DOHH2 (cell line): ENCODE measurements around the gene SLC35B2.
A peak's percentile ranks its signal among the peaks of the same experiment; 100 is the strongest.

Source experiments
- H3F3A ChIP-seq: fragments of 200-600 bp; sonication (generic), shearing (Covaris generic); 2 replicates; pipeline ENCODE4 v1.6.0; 2016; ENCODE audit warnings: antibody characterized with exemption, mild to moderate bottlenecking; ENCODE audit not compliant: control insufficient read depth, insufficient read depth
- H3K27ac ChIP-seq: fragments of 200-600 bp; sonication (generic); 2 replicates; pipeline ENCODE4 v1.5.1; 2014; ENCODE audit warnings: low read depth, mild to moderate bottlenecking, low read length, moderate library complexity
- H3K27me3 ChIP-seq: fragments of 200-600 bp; sonication (generic); 2 replicates; pipeline ENCODE4 v1.6.1; 2014; ENCODE audit warnings: mild to moderate bottlenecking, low read length, mixed read lengths; ENCODE audit not compliant: control insufficient read depth
- H3K36me3 ChIP-seq: fragments of 200-600 bp; sonication (generic); 2 replicates; pipeline ENCODE4 v1.6.1; 2014; ENCODE audit warnings: mild to moderate bottlenecking, low read length, moderate library complexity, mixed read lengths; ENCODE audit not compliant: control insufficient read depth
- H3K4me1 ChIP-seq: fragments of 200-600 bp; sonication (generic); 2 replicates; pipeline ENCODE4 v1.6.1; 2014; ENCODE audit warnings: mild to moderate bottlenecking, low read length, mixed read lengths; ENCODE audit not compliant: control insufficient read depth
- H3K4me2 ChIP-seq: fragments of 200-600 bp; sonication (generic); 2 replicates; pipeline ENCODE4 v1.6.0; 2014; ENCODE audit warnings: mild to moderate bottlenecking, low read length, moderate library complexity
- H3K4me3 ChIP-seq: fragments of 200-600 bp; sonication (generic); 2 replicates; pipeline ENCODE4 v1.5.1; 2014; ENCODE audit warnings: mild to moderate bottlenecking, low read length, mixed read lengths
- H3K79me2 ChIP-seq: fragments of 200-600 bp; sonication (generic); 2 replicates; pipeline ENCODE4 v1.6.1; 2014; ENCODE audit warnings: mild to moderate bottlenecking, low read length, mixed read lengths; ENCODE audit not compliant: control insufficient read depth
- H3K9me2 ChIP-seq: fragments of 200-600 bp; sonication (generic); replicated peaks from 2 replicates; pipeline ENCODE4 v1.6.1; 2014; ENCODE audit warnings: mild to moderate bottlenecking, low read length, mixed read lengths; ENCODE audit not compliant: control insufficient read depth
- H3K9me3 ChIP-seq: fragments of 200-600 bp; sonication (generic); 2 replicates; pipeline ENCODE4 v1.6.1; 2014; ENCODE audit warnings: antibody characterized with exemption, low read length, mixed read lengths; ENCODE audit not compliant: control insufficient read depth, insufficient read depth
- H4K20me1 ChIP-seq: fragments of 200-600 bp; sonication (generic); 2 replicates; pipeline ENCODE4 v1.6.0; 2014; ENCODE audit warnings: low read depth, mild to moderate bottlenecking, antibody characterized with exemption, low read length, moderate library complexity; ENCODE audit not compliant: control insufficient read depth, insufficient read depth
- EZH2phosphoT487 ChIP-seq: fragments of 200-600 bp; sonication (generic); IDR thresholded peaks from 2 replicates; pipeline ENCODE4 v1.6.1; 2017; ENCODE audit warnings: borderline replicate concordance, mild to moderate bottlenecking, antibody characterized with exemption, low read length, moderate library complexity, mixed read lengths
- TF ChIP-seq, protein P1 (sequence below): fragments of 200-600 bp; sonication (generic); IDR thresholded peaks from one replicate; pipeline ENCODE4 v1.5.1; 2014; ENCODE audit warnings: antibody characterized with exemption, mild to moderate bottlenecking, low read depth, low read length; ENCODE audit not compliant: poor library complexity, severe bottlenecking

Gene SLC35B2

DNA sequence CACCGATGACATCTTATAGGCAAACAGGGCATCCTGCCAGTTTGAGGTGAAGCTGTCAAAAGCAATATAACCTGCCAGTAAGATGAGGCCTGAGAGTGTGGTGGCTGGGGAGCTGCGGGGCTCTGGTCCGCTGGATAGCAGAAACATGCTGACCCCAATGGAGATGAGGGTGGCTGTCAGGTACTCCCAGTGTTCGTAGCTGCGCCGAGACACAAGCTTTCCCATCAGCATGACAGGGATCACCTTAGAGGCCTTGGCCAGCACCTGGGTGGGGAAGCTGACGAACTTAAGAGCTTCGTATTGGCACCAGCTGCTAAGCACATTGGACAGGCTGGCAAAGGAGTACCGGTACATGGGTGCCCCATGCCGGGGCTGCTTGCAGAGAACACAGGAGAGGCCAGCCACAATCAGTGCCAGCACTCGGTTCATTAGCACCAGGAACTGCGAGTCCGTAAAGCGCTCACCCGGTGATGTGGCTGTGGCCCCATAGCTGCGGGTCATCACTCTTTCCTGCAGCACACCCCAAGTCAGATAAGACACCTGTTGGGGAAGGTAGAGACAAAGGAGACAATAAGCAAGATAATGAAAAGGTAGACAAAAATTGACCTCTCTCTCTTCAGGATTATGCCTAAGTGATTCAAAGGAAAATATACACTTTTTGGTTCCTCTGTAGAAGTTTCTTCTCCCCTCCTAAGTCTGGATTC, 2.1 kb downstream of the SLC35B2 start:
- no peaks in the 10 kb centered on the region for H3K9me2 ChIP-seq
- H3K4me1 ChIP-seq, result peaks cover 47% of the 10 kb centered on the region
- no peaks in the 10 kb centered on the region for H3K9me3 ChIP-seq
- peaks cover 75% of the 10 kb centered on the region for H3F3A ChIP-seq
- peak overlapping the region; percentile 55 for H3K27ac ChIP-seq
- no peaks in the 10 kb centered on the region for H3K27me3 ChIP-seq
- TF ChIP-seq EZH2phosphoT487, result no peak
- TF ChIP-seq, protein P1, sequence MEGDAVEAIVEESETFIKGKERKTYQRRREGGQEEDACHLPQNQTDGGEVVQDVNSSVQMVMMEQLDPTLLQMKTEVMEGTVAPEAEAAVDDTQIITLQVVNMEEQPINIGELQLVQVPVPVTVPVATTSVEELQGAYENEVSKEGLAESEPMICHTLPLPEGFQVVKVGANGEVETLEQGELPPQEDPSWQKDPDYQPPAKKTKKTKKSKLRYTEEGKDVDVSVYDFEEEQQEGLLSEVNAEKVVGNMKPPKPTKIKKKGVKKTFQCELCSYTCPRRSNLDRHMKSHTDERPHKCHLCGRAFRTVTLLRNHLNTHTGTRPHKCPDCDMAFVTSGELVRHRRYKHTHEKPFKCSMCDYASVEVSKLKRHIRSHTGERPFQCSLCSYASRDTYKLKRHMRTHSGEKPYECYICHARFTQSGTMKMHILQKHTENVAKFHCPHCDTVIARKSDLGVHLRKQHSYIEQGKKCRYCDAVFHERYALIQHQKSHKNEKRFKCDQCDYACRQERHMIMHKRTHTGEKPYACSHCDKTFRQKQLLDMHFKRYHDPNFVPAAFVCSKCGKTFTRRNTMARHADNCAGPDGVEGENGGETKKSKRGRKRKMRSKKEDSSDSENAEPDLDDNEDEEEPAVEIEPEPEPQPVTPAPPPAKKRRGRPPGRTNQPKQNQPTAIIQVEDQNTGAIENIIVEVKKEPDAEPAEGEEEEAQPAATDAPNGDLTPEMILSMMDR, result no peak
- peaks cover 17% of the 10 kb centered on the region for H3K79me2 ChIP-seq
- H4K20me1 ChIP-seq, result peaks cover 6% of the 10 kb centered on the region
- peaks cover 79% of the 10 kb centered on the region for H3K36me3 ChIP-seq
- H3K4me2 ChIP-seq, result peak overlapping the region; percentile 94
- peak overlapping the region; percentile 87 for H3K4me3 ChIP-seq

DNA sequence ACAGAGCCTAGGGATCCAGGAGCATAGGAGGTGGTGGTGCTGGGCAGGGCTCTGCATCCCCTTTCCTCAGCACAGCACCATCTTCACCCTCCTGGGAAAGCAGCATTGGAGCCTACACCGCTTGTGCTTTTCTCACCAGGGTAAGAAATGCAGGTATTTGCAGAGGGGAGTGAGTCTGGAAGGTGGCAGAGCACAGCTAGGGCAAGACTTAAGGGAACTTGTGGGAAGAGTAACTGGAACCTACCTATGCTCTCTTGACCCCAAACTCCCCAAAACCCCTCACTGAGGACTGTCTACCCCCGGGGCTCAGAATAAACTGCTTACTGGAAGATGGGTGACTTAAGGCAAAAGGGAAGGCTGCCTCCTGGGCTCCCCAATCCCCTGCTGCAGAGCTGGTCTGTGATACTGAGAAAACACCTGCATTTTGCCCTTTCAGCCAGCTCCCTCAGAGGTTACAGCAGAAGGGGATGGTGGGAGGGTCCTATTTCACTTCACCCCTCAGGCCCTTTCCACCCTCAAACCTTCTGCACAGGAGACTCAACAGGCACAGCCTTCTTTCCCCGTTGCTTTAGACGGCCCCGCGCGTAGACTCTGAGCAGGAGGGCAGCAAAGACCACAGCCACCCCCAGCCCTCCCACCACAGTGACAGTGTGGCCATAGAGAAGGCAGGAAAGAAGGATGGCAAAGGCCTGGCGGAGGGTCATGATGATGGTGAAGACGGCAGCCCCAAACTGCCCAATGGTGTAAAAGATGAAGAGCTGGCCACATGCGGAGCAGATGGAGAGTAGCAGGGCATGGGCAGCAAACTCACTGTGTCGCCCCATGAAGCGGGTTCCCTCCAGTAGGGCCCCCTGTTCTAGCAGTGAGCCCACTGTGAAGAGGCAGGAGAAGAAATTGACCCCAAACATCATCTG, 2.9 kb downstream of the SLC35B2 start:
- Histone ChIP-seq H3K27ac (no peak overlapping the region), H3K4me2 (peak overlapping the region; percentile 94; the same call in 1 of the 2 replicates), H3F3A (peaks cover 83% of the 10 kb centered on the region), H3K4me3 (0 out of 2 replicates have a peak overlapping the region, but pooled peaks have one; percentile 9), H3K79me2 (peaks cover 26% of the 10 kb centered on the region), H4K20me1 (peaks cover 14% of the 10 kb centered on the region), H3K9me3 (no peaks in the 10 kb centered on the region), H3K27me3 (no peaks in the 10 kb centered on the region), H3K4me1 (peaks cover 56% of the 10 kb centered on the region), H3K9me2 (no peaks in the 10 kb centered on the region), H3K36me3 (peaks cover 79% of the 10 kb centered on the region)
- TF ChIP-seq EZH2phosphoT487, result no peak
- TF ChIP-seq, protein P1, result no peak

DNA sequence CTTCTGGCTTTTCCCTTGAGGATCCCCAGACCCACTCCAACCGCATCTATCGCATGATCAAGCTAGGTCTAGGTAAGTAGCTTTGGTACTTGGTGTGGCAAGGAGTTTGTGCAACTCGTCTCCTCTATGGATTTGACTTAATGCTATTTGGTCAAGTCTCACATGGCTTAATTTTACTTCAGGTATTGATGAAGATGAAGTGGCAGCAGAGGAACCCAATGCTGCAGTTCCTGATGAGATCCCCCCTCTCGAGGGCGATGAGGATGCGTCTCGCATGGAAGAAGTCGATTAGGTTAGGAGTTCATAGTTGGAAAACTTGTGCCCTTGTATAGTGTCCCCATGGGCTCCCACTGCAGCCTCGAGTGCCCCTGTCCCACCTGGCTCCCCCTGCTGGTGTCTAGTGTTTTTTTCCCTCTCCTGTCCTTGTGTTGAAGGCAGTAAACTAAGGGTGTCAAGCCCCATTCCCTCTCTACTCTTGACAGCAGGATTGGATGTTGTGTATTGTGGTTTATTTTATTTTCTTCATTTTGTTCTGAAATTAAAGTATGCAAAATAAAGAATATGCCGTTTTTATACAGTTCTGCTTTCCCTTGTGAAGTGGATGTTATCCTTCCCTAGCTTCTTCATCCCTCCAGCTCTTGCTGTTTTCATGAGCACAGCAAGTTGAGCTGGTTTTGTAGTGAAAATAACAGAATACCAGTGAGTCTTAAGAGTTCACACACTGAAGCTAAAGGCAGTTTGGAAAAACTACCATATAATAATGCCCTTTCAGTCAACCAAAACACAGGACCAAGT, 3.8 kb downstream of the SLC35B2 start:
- H3K4me1 ChIP-seq, result peaks cover 59% of the 10 kb centered on the region
- no peaks in the 10 kb centered on the region for H3K9me3 ChIP-seq
- H3K4me3 ChIP-seq, result no peak overlapping the region
- H3K9me2 ChIP-seq, result no peaks in the 10 kb centered on the region
- no peak overlapping the region for H3K27ac ChIP-seq
- no peak for TF ChIP-seq EZH2phosphoT487
- TF ChIP-seq, protein P1, result peak; percentile 69
- H4K20me1 ChIP-seq, result peaks cover 24% of the 10 kb centered on the region
- H3K27me3 ChIP-seq, result no peaks in the 10 kb centered on the region
- peaks cover 35% of the 10 kb centered on the region for H3K79me2 ChIP-seq
- peaks cover 80% of the 10 kb centered on the region for H3K36me3 ChIP-seq
- 0 out of 2 replicates have a peak overlapping the region, but pooled peaks have one; percentile 14 for H3K4me2 ChIP-seq
- peaks cover 87% of the 10 kb centered on the region for H3F3A ChIP-seq
